Measurements from ENCODE around the gene BAAT. TPM values are rescaled to one million over a fixed set of nuclear protein-coding genes. Genes with fewer than 3 reads are reported as not detected.

The BAAT gene
- total RNA-seq, 4 donors from 2014 or later, result not detected

GRCh38 chr9:101417977-101418376 is 33.2 kb upstream of the BAAT start:
- DNase-seq (ENCODE audit: low spot score in 2 of 2), result no peak
- H3K4me3 ChIP-seq (ENCODE audit: low read depth, poor library complexity, severe bottlenecking), result no peak overlapping the region
- TF ChIP-seq CTCF (IDR thresholded peaks at IDR 0.05) (no peak), POLR2A (IDR thresholded peaks at IDR 0.05) (no peak)
- intact Hi-C loops (cut with DNase I; ENCODE audit: low total_unique reads), result no loop called here

DNA sequence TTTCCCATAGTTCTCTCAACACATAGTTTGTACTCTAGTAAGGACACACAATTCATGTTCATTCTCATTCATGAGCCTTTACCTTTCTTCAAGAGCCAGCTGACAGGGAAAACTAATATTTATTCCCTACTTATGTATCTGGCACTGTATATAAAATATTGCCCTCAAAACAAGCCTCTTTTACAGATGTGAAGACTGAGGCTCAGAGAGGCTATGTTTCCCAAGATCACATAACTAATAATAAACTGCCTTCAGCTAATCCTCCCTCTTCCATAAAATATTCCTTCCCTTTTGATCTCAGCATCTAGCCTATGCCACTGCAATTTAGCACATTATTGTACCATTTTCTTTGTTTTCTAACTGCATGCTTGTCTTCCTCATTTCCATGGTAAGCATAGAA is 32.6 kb upstream of the BAAT start:
- TF ChIP-seq CTCF (IDR thresholded peaks at IDR 0.05) (no peak), POLR2A (IDR thresholded peaks at IDR 0.05) (no peak)
- DNase-seq (ENCODE audit: low spot score in 2 of 2), result no peak
- intact Hi-C loops (cut with DNase I; ENCODE audit: low total_unique reads), result no loop called here
- no peak overlapping the region for H3K4me3 ChIP-seq (ENCODE audit: low read depth, poor library complexity, severe bottlenecking)

GRCh38 chr9:101415578-101415977 is 30.8 kb upstream of the BAAT start:
- no peak for DNase-seq (ENCODE audit: low spot score in 2 of 2)
- no peak overlapping the region for H3K4me3 ChIP-seq (ENCODE audit: low read depth, poor library complexity, severe bottlenecking)
- TF ChIP-seq CTCF (IDR thresholded peaks at IDR 0.05), result no peak
- TF ChIP-seq POLR2A (IDR thresholded peaks at IDR 0.05), result no peak
- intact Hi-C loops (cut with DNase I; ENCODE audit: low total_unique reads), result no loop called here

GRCh38 chr9:101414839-101415238 is 30.0 kb upstream of the BAAT start:
- intact Hi-C loops (cut with DNase I; ENCODE audit: low total_unique reads), result no loop called here
- H3K4me3 ChIP-seq (ENCODE audit: low read depth, poor library complexity, severe bottlenecking), result no peak overlapping the region
- DNase-seq (ENCODE audit: low spot score in 2 of 2), result no peak
- TF ChIP-seq CTCF (IDR thresholded peaks at IDR 0.05), result no peak
- no peak for TF ChIP-seq POLR2A (IDR thresholded peaks at IDR 0.05)

DNA sequence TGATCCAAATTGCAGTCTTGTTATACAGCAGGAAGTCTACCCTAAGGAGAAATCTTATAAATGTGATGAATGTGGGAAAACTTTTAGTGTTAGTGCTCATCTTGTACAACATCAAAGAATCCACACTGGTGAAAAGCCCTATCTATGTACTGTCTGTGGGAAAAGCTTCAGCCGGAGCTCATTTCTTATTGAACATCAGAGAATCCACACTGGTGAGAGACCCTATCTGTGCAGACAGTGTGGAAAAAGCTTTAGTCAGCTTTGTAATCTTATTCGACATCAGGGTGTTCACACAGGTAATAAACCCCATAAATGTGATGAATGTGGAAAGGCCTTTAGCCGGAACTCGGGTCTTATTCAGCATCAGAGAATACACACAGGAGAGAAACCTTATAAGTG is 24.3 kb upstream of the BAAT start:
- intact Hi-C loops (cut with DNase I; ENCODE audit: low total_unique reads), result no loop called here
- H3K4me3 ChIP-seq (ENCODE audit: low read depth, poor library complexity, severe bottlenecking), result no peak overlapping the region
- no peak for TF ChIP-seq CTCF (IDR thresholded peaks at IDR 0.05)
- TF ChIP-seq POLR2A (IDR thresholded peaks at IDR 0.05), result no peak
- DNase-seq (ENCODE audit: low spot score in 2 of 2), result no peak
- 94 to 98% methylated on average over 4 of the region's 4 CpGs for WGBS, 2 donors

- 96 to 97% methylated on average over 5 of the region's 5 CpGs for WGBS, 2 donors
- no peak for DNase-seq (ENCODE audit: low spot score in 2 of 2)
- no peak for TF ChIP-seq POLR2A (IDR thresholded peaks at IDR 0.05)
- TF ChIP-seq CTCF (IDR thresholded peaks at IDR 0.05), result no peak
- H3K4me3 ChIP-seq (ENCODE audit: low read depth, poor library complexity, severe bottlenecking), result no peak overlapping the region
- intact Hi-C loops (cut with DNase I; ENCODE audit: low total_unique reads), result no loop called here
These were observed 23.7 kb upstream of the BAAT start for GRCh38 chr9:101408374-101409078.
